ENCODE measurements around the gene SNED1. TPM values are rescaled to one million over a fixed set of nuclear protein-coding genes. Genes with fewer than 3 reads are reported as not detected.

The SNED1 gene
- polyA plus RNA-seq, 1 donor (not counting 4 experiments of a cell fraction or from before 2014, with no cell fraction given), result 0.12 TPM

GRCh38 chr2:241081643-241082340 lies 83.4 kb downstream of the SNED1 start:
- H3K9me1 ChIP-seq (ENCODE audit: control insufficient read depth, extremely low read depth, insufficient read depth, low read length), result no peaks in the 10 kb centered on the region
- no peak overlapping the region for H3K27ac ChIP-seq (ENCODE audit: control insufficient read depth, insufficient read depth, low read length)
- no peak overlapping the region for H3K4me2 ChIP-seq (ENCODE audit: control insufficient read depth, extremely low read depth, insufficient read depth, low read depth, low read length)
- dilution Hi-C loops (cut with MboI; ENCODE audit: extremely low pct_ligation_motif_present, low sequenced_read_pairs), result no loop called here
- H2AFZ ChIP-seq (ENCODE audit: control insufficient read depth, low read length), result no peak overlapping the region
- no peaks in the 10 kb centered on the region for H3K27me3 ChIP-seq (ENCODE audit: control insufficient read depth, extremely low read depth, insufficient read depth, low read length)
- H3K79me2 ChIP-seq (ENCODE audit: control insufficient read depth, insufficient read depth, low read length), result no peaks in the 10 kb centered on the region
- DNase-seq (ENCODE audit: low read depth, low spot score) (no peak), FAIRE-seq (no peak)
- peaks cover 4 to 7% of the 10 kb centered on the region in 2 experiments for H3K36me3 ChIP-seq (ENCODE audit: control insufficient read depth in 2 of 2, extremely low read depth in 1 of 2, insufficient read depth in 2 of 2, low read length in 2 of 2)
- H3K9me3 ChIP-seq (ENCODE audit: control insufficient read depth, low read depth, low read length), result no peaks in the 10 kb centered on the region
- H3K9ac ChIP-seq (ENCODE audit: control insufficient read depth, extremely low read depth, insufficient read depth, low read length), result no peak overlapping the region
- no peak for TF ChIP-seq CTCF (optimal IDR thresholded peaks at IDR 0.05 in 1 of 3, IDR thresholded peaks at IDR 0.05 in 1 of 3, conservative IDR thresholded peaks at IDR 0.05 in 1 of 3; ENCODE audit: extremely low read depth in 1 of 3, insufficient read depth in 2 of 3, low read length in 3 of 3)
- TF ChIP-seq EZH2 (IDR thresholded peaks at IDR 0.05; ENCODE audit: low read length), result no peak
- no peak overlapping the region for H3K4me3 ChIP-seq (ENCODE audit: control insufficient read depth in 2 of 3, extremely low read depth in 1 of 3, insufficient read depth in 2 of 3, low read depth in 1 of 3, low read length in 3 of 3)
- no peaks in the 10 kb centered on the region for H4K20me1 ChIP-seq (ENCODE audit: control insufficient read depth, extremely low read depth, insufficient read depth, low read length)
- no peaks in the 10 kb centered on the region for H3K4me1 ChIP-seq (ENCODE audit: control insufficient read depth, extremely low read depth, insufficient read depth, low read length)

- FAIRE-seq (no peak), DNase-seq (ENCODE audit: low read depth, low spot score) (no peak)
- Histone ChIP-seq H3K9me3 (ENCODE audit: control insufficient read depth, low read depth, low read length) (no peaks in the 10 kb centered on the region), H3K4me3 (ENCODE audit: control insufficient read depth in 2 of 3, extremely low read depth in 1 of 3, insufficient read depth in 2 of 3, low read depth in 1 of 3, low read length in 3 of 3) (no peak overlapping the region), H3K27me3 (ENCODE audit: control insufficient read depth, extremely low read depth, insufficient read depth, low read length) (no peaks in the 10 kb centered on the region), H3K9me1 (ENCODE audit: control insufficient read depth, extremely low read depth, insufficient read depth, low read length) (no peaks in the 10 kb centered on the region), H2AFZ (ENCODE audit: control insufficient read depth, low read length) (no peak overlapping the region), H3K4me1 (ENCODE audit: control insufficient read depth, extremely low read depth, insufficient read depth, low read length) (no peaks in the 10 kb centered on the region), H3K79me2 (ENCODE audit: control insufficient read depth, insufficient read depth, low read length) (no peaks in the 10 kb centered on the region), H3K27ac (ENCODE audit: control insufficient read depth, insufficient read depth, low read length) (no peak overlapping the region), H3K4me2 (ENCODE audit: control insufficient read depth, extremely low read depth, insufficient read depth, low read depth, low read length) (no peak overlapping the region), H3K9ac (ENCODE audit: control insufficient read depth, extremely low read depth, insufficient read depth, low read length) (no peak overlapping the region), H3K36me3 (ENCODE audit: control insufficient read depth in 2 of 2, extremely low read depth in 1 of 2, insufficient read depth in 2 of 2, low read length in 2 of 2) (peaks cover 7 to 9% of the 10 kb centered on the region in 2 experiments), H4K20me1 (ENCODE audit: control insufficient read depth, extremely low read depth, insufficient read depth, low read length) (no peaks in the 10 kb centered on the region)
- no peak for TF ChIP-seq EZH2 (IDR thresholded peaks at IDR 0.05; ENCODE audit: low read length)
- no peak for TF ChIP-seq CTCF (optimal IDR thresholded peaks at IDR 0.05 in 1 of 3, IDR thresholded peaks at IDR 0.05 in 1 of 3, conservative IDR thresholded peaks at IDR 0.05 in 1 of 3; ENCODE audit: extremely low read depth in 1 of 3, insufficient read depth in 2 of 3, low read length in 3 of 3)
- dilution Hi-C loops (cut with MboI; ENCODE audit: extremely low pct_ligation_motif_present, low sequenced_read_pairs), result no loop called here
Measured at GRCh38 chr2:241082341-241083090, 84.1 kb downstream of the SNED1 start.
